Esophagus squamous epithelium (tissue), 5 donors: ENCODE measurements around the gene LARP6. TPM values are rescaled to one million over a fixed set of nuclear protein-coding genes. Genes with fewer than 3 reads are reported as not detected.

Source experiments
- DNase-seq: peaks from one replicate; lab custom pipeline; 2025; lab: John Stamatoyannopoulos, UW
- H3K27ac ChIP-seq, 4 donors: fragments of 200-600 bp; sonication (generic); one replicate each; pipeline ENCODE4 v1.5.1; 2016 to 2019; ENCODE audit warnings: mild to moderate bottlenecking in 1 of 4
- H3K27me3 ChIP-seq, 4 donors: fragments of 200-600 bp; sonication (generic); 1 replicate in 3 of 4; 2 replicates in 1 of 4; pipeline versions ENCODE4 v1.5.1 to v1.6.0; 2017 to 2021; ENCODE audit warnings: antibody characterized with exemption in 1 of 4
- H3K36me3 ChIP-seq, 3 donors: fragments of 200-600 bp; sonication (generic); one replicate each; pipeline ENCODE4 v1.5.1; 2016 to 2019
- H3K4me1 ChIP-seq, 3 donors: fragments of 200-600 bp; sonication (generic); one replicate each; pipeline ENCODE4 v1.5.1; 2017 to 2019
- H3K4me3 ChIP-seq, 4 donors: fragments of 200-600 bp; sonication (generic); 1 replicate in 3 of 4; 2 replicates in 1 of 4; pipeline ENCODE4 v1.5.1; 2016 to 2019; ENCODE audit warnings: mild to moderate bottlenecking in 2 of 4, moderate library complexity in 1 of 4
- H3K9me3 ChIP-seq, 3 donors: fragments of 200-600 bp; sonication (generic); one replicate each; pipeline ENCODE4 v1.5.1; 2016 to 2019
- CTCF ChIP-seq, 6 experiments: fragments of 450-650 bp in 4 of 6; fragments of 200-600 bp in 2 of 6; sonication (generic) in 2 of 6; IDR thresholded peaks; one replicate each; pipeline ENCODE4 v1.5.1; 2016 to 2019; ENCODE audit warnings: antibody characterized with exemption in 6 of 6, mild to moderate bottlenecking in 4 of 6, moderate library complexity in 4 of 6
- POLR2A ChIP-seq, 4 donors: fragments of 450-650 bp; IDR thresholded peaks; one replicate each; pipeline ENCODE4 v1.6.1; 2017; ENCODE audit warnings: antibody characterized with exemption in 4 of 4, mild to moderate bottlenecking in 4 of 4, moderate library complexity in 3 of 4
- WGBS, 2 donors: methylation state at CpG; one replicate each; pipeline ENCODE4 v1.1.5; 2018; 5-methylcytosine and 5-hydroxymethylcytosine counted together
- intact Hi-C: fragments of 100-400 bp; cut with DNase I; formaldehyde crosslinking; loops from one replicate; pipeline ENCODE4 v1.15.0; 2022
- total RNA-seq, 4 donors: library from RNA; depleted of rRNA; stranded (reverse); fragments of >200 nt; gene quantifications; one replicate each; pipeline ENCODE4 v1.1.0, GENCODE V29; 2016
- donor health status: DM: yes; HTN: yes; CAD: no.

LARP6 gene
- total RNA-seq, 4 donors from 2014 or later: 0.30 to 18.7 (median 2.8) TPM

- no peak for DNase-seq
- Histone ChIP-seq H3K4me1 (peaks cover 0 to 16% (median 0%) of the 10 kb centered on the region in 3 donors), H3K27me3 (no peaks in the 10 kb centered on the region), H3K9me3 (no peaks in the 10 kb centered on the region), H3K27ac (no peak overlapping the region), H3K36me3 (no peaks in the 10 kb centered on the region), H3K4me3 (no peak overlapping the region)
- 81 to 85% methylated on average over 6 of the region's 6 CpGs for WGBS, 2 donors
- intact Hi-C loops: no loop called here
- TF ChIP-seq POLR2A (IDR thresholded peaks at IDR 0.05) (no peak), CTCF (IDR thresholded peaks at IDR 0.05) (no peak)
These were observed 65.6 kb downstream of the LARP6 start for GRCh38 chr15:70788114-70789049.

- intact Hi-C loops: no loop called here
- Histone ChIP-seq H3K4me3 (no peak overlapping the region), H3K27ac (no peak overlapping the region), H3K9me3 (no peaks in the 10 kb centered on the region), H3K36me3 (no peaks in the 10 kb centered on the region), H3K27me3 (no peaks in the 10 kb centered on the region), H3K4me1 (peaks cover 0 to 30% (median 0%) of the 10 kb centered on the region in 3 donors)
- TF ChIP-seq POLR2A (IDR thresholded peaks at IDR 0.05) (no peak), CTCF (IDR thresholded peaks at IDR 0.05) (no peak)
- DNase-seq: no peak
- WGBS, 2 donors: 81 to 90% methylated on average over 4 of the region's 4 CpGs
These were observed 67.0 kb downstream of the LARP6 start for GRCh38 chr15:70786996-70787395.

GRCh38 chr15:70783610-70784022 lies 70.3 kb downstream of the LARP6 start:
- intact Hi-C loops: no loop called here
- DNase-seq: no peak
- 26 to 47% methylated on average over 4 to 6 of the region's 6 CpGs for WGBS, 2 donors
- Histone ChIP-seq H3K27ac (peak overlapping the region in 1 of 4 donors; percentile 66), H3K9me3 (no peaks in the 10 kb centered on the region), H3K27me3 (no peaks in the 10 kb centered on the region), H3K36me3 (no peaks in the 10 kb centered on the region), H3K4me3 (no peak overlapping the region), H3K4me1 (peaks cover 0 to 41% (median 0%) of the 10 kb centered on the region in 3 donors)
- TF ChIP-seq CTCF (IDR thresholded peaks at IDR 0.05) (no peak), POLR2A (IDR thresholded peaks at IDR 0.05) (no peak)

GRCh38 chr15:70783041-70783440 lies 70.9 kb downstream of the LARP6 start:
- Histone ChIP-seq H3K27ac (peak overlapping the region in 2 of 4 donors; percentile 58 to 66), H3K4me3 (no peak overlapping the region), H3K4me1 (peaks cover 0 to 44% (median 0%) of the 10 kb centered on the region in 3 donors), H3K36me3 (no peaks in the 10 kb centered on the region), H3K27me3 (no peaks in the 10 kb centered on the region), H3K9me3 (no peaks in the 10 kb centered on the region)
- intact Hi-C loops: no loop called here
- no peak for DNase-seq
- 61 to 71% methylated on average over 3 of the region's 3 CpGs for WGBS, 2 donors
- TF ChIP-seq POLR2A (IDR thresholded peaks at IDR 0.05) (no peak), CTCF (IDR thresholded peaks at IDR 0.05) (no peak)

- no peak for TF ChIP-seq POLR2A (IDR thresholded peaks at IDR 0.05)
- no peak for TF ChIP-seq CTCF (IDR thresholded peaks at IDR 0.05)
- 50 to 80% methylated on average over 5 of the region's 5 CpGs for WGBS, 2 donors
- Histone ChIP-seq H3K9me3 (no peaks in the 10 kb centered on the region), H3K4me1 (peaks cover 0 to 44% (median 0%) of the 10 kb centered on the region in 3 donors), H3K27ac (peak overlapping the region in 2 of 4 donors; percentile 57 to 66), H3K27me3 (no peaks in the 10 kb centered on the region), H3K36me3 (no peaks in the 10 kb centered on the region), H3K4me3 (no peak overlapping the region)
- intact Hi-C loops: no loop called here
- DNase-seq: no peak
These were observed 72.7 kb downstream of the LARP6 start for GRCh38 chr15:70781236-70781635.
